HepG2 (cell line): ENCODE measurements around the gene RFC1. TPM values are rescaled to one million over a fixed set of nuclear protein-coding genes. Genes with fewer than 3 reads are reported as not detected.

Source experiments
- ATAC-seq: fragments of 200-7000 bp; cut with Tn5 transposase; 3 replicates; pipeline ENCODE4 v1.9.1; 2020; ENCODE audit warnings: mild to moderate bottlenecking, moderate library complexity
- BruUV-seq: library from RNA; stranded (reverse); fragments of 400-500 nt; replicated peaks from 2 replicates; lab custom pipeline; 2021; lab: Mats Ljungman, UMichigan
- CTCF ChIA-PET: fragments of 300-600 bp; formaldehyde crosslinking; extraction: SDS; loops from one replicate; lab custom pipeline; 2021; ENCODE audit warnings: low total read pairs, inconsistent platforms, low intra/inter-chr PET ratio; lab: Yijun Ruan, JAX
- POLR2A ChIA-PET: fragments of 350-600 bp; sonication (Branson Sonifier 250); formaldehyde crosslinking; loops from one replicate; lab custom pipeline; 2020; ENCODE audit warnings: antibody characterized with exemption, inconsistent platforms; lab: Yijun Ruan, JAX
- DNase-seq: peaks from one replicate; pipeline ENCODE4 v3.0.0-alpha.2; 2015; ENCODE audit warnings: low spot score
- FAIRE-seq: peaks from 3 replicates; lab custom pipeline; 2011; peaks lifted over from hg19 to GRCh38; lab: Jason Lieb, UNC
- H2AFZ ChIP-seq: one replicate; pipeline ENCODE4 v1.6.1; 2011; ENCODE audit warnings: low read length, inconsistent platforms
- H3K27ac ChIP-seq: fragments of 300-600 bp; 3 replicates; pipeline ENCODE4 v1.8.0; 2011; ENCODE audit warnings: mixed run types, mild to moderate bottlenecking, mixed read lengths, low read length, inconsistent platforms; ENCODE audit not compliant: insufficient read depth; ENCODE audit errors: extremely low read length
- H3K27me3 ChIP-seq, 2 experiments: fragments of 200-600 bp in 1 of 2; 2 replicates in 1 of 2; 3 replicates in 1 of 2; pipeline versions ENCODE4 v1.6.0 to v1.8.0; 2011; ENCODE audit warnings: low read length in 2 of 2, mild to moderate bottlenecking in 2 of 2, moderate library complexity in 2 of 2, inconsistent platforms in 1 of 2; ENCODE audit not compliant: insufficient read depth in 2 of 2, control insufficient read depth in 1 of 2
- H3K36me3 ChIP-seq, 2 experiments: fragments of 200-600 bp in 1 of 2; replicated peaks in 1 of 2; 2 replicates in 1 of 2; 3 replicates in 1 of 2; pipeline versions ENCODE4 v1.5.1 to v1.8.0; 2011; ENCODE audit warnings: low read length in 2 of 2, inconsistent platforms in 1 of 2; ENCODE audit not compliant: insufficient read depth in 2 of 2, control insufficient read depth in 1 of 2
- H3K4me1 ChIP-seq: 2 replicates; pipeline ENCODE4 v1.5.1; 2012; ENCODE audit warnings: low read length, inconsistent platforms; ENCODE audit not compliant: insufficient read depth
- H3K4me2 ChIP-seq: 2 replicates; pipeline ENCODE4 v1.6.0; 2011; ENCODE audit warnings: low read depth, low read length, inconsistent platforms
- H3K4me3 ChIP-seq, 3 experiments: fragments of 200-600 bp in 1 of 3; sonication (generic), shearing (Covaris generic) in 1 of 3; replicated peaks in 1 of 3; 2 replicates each; pipeline ENCODE4 v1.5.1; 2011 to 2016; ENCODE audit warnings: low read length in 3 of 3, inconsistent platforms in 2 of 3, low read depth in 2 of 3, mild to moderate bottlenecking in 2 of 3, control low read depth in 1 of 3, mixed read lengths in 1 of 3; ENCODE audit not compliant: insufficient read depth in 1 of 3
- H3K79me2 ChIP-seq: one replicate; pipeline ENCODE4 v1.6.1; 2011; ENCODE audit warnings: low read length, inconsistent platforms; ENCODE audit not compliant: insufficient read depth
- H3K9ac ChIP-seq: 2 replicates; pipeline ENCODE4 v1.6.0; 2011; ENCODE audit warnings: mild to moderate bottlenecking, low read depth, low read length, inconsistent platforms; ENCODE audit not compliant: insufficient read depth
- H3K9me3 ChIP-seq: 2 replicates; pipeline ENCODE4 v1.5.1; 2012; ENCODE audit warnings: mild to moderate bottlenecking, low read length
- H4K20me1 ChIP-seq: 2 replicates; pipeline ENCODE4 v1.6.0; 2011; ENCODE audit warnings: inconsistent platforms, mild to moderate bottlenecking, low read length, moderate library complexity; ENCODE audit not compliant: insufficient read depth
- DPF2 ChIP-seq: sonication (generic); formaldehyde crosslinking; IDR thresholded peaks from 2 replicates; pipeline ENCODE4 v1.4.0; 2020; ENCODE audit warnings: mild to moderate bottlenecking, low read depth, missing genetic modification reagents, borderline replicate concordance
- ETV6 ChIP-seq: sonication (generic); formaldehyde crosslinking; conservative IDR thresholded peaks from 2 replicates; pipeline ENCODE4 v1.4.0; 2020; ENCODE audit warnings: missing genetic modification reagents
- FOXJ3 ChIP-seq: sonication (generic); formaldehyde crosslinking; IDR thresholded peaks from 2 replicates; pipeline ENCODE4 v1.4.0; 2020; ENCODE audit warnings: missing genetic modification reagents, mild to moderate bottlenecking, borderline replicate concordance
- HOMEZ ChIP-seq: IDR thresholded peaks from 2 replicates; pipeline ENCODE4 v1.6.1; 2016; ENCODE audit warnings: low read depth
- IKZF5 ChIP-seq: IDR thresholded peaks from 2 replicates; pipeline ENCODE4 v1.6.1; 2018; ENCODE audit warnings: missing genetic modification reagents, mild to moderate bottlenecking, missing compliant biosample characterization
- NR2F1 ChIP-seq, 2 experiments: fragments of 450-650 bp in 1 of 2; formaldehyde crosslinking in 1 of 2; IDR thresholded peaks; 2 replicates each; pipeline versions ENCODE4 v1.5.0 to v1.6.1; 2016 to 2020; ENCODE audit warnings: mild to moderate bottlenecking in 1 of 2, missing compliant biosample characterization in 1 of 2, missing genetic modification reagents in 1 of 2, moderate library complexity in 1 of 2
- NR2F2 ChIP-seq: IDR thresholded peaks from 2 replicates; pipeline ENCODE4 v1.6.1; 2012; ENCODE audit warnings: low read depth, inconsistent platforms, borderline replicate concordance
- SMC3 ChIP-seq: IDR thresholded peaks from 2 replicates; pipeline ENCODE4 v1.6.1; 2011; ENCODE audit warnings: low read length, improper control_type of control experiment
- TBP ChIP-seq: sonication (generic); formaldehyde crosslinking; IDR thresholded peaks from 2 replicates; pipeline ENCODE4 v1.5.0; 2020; ENCODE audit warnings: missing genetic modification reagents
- THRA ChIP-seq: sonication (generic); formaldehyde crosslinking; IDR thresholded peaks from 2 replicates; pipeline ENCODE4 v1.4.0; 2020; ENCODE audit warnings: missing genetic modification reagents, borderline replicate concordance
- ZBTB34 ChIP-seq: sonication (generic); formaldehyde crosslinking; IDR thresholded peaks from 2 replicates; pipeline ENCODE4 v1.8.0; 2022; ENCODE audit warnings: mild to moderate bottlenecking, missing genetic modification reagents
- ZFP1 ChIP-seq: IDR thresholded peaks from 2 replicates; pipeline ENCODE4 v1.6.1; 2016
- ZNF782 ChIP-seq: sonication (generic); formaldehyde crosslinking; IDR thresholded peaks from 2 replicates; pipeline ENCODE4 v1.4.0; 2020; ENCODE audit warnings: missing genetic modification reagents, mild to moderate bottlenecking, borderline replicate concordance
- ZSCAN22 ChIP-seq: sonication (generic); formaldehyde crosslinking; IDR thresholded peaks from 2 replicates; pipeline ENCODE4 v1.4.0; 2020; ENCODE audit warnings: mild to moderate bottlenecking, missing genetic modification reagents
- ZXDC ChIP-seq: sonication (generic); formaldehyde crosslinking; IDR thresholded peaks from 2 replicates; pipeline ENCODE4 v1.5.0; 2020; ENCODE audit warnings: mild to moderate bottlenecking, missing genetic modification reagents
- WGBS: methylation state at CpG from one replicate; pipeline ENCODE4 v1.1.6; 2017; ENCODE audit warnings: low lambda C conversion rate; 5-methylcytosine and 5-hydroxymethylcytosine counted together
- in situ Hi-C: cut with HindIII; loops from 2 replicates; pipeline ENCODE4 v1.10.0; 2017; ENCODE audit warnings: low pct_unique_long_range_greater_than_20kb; ENCODE audit not compliant: extremely low pct_ligation_motif_present
- intact Hi-C: fragments of 100-400 bp; cut with micrococcal nuclease; formaldehyde crosslinking; loops from one replicate; pipeline ENCODE4 v1.10.0; 2022; ENCODE audit not compliant: unreplicated experiment
- polyA plus RNA-seq, 8 experiments: library from polyadenylated mRNA; depleted of rRNA in 3 of 8; stranded (reverse) in 7 of 8; unstranded in 1 of 8; fragments of >200 nt; fragmentation: Illumina TruSeq in 4 of 8; extraction: Trizol in 4 of 8; gene quantifications; 2 replicates each; pipeline versions ENCODE4 v1.2.1 to v1.2.3, GENCODE V29; 2011 to 2016; ENCODE audit warnings: low read depth in 4 of 8, missing spikeins in 1 of 8, mixed read lengths in 1 of 8; ENCODE audit not compliant: insufficient read depth in 1 of 8
- total RNA-seq, 5 experiments: library from RNA; depleted of rRNA; stranded (reverse); fragments of >200 nt; fragmentation: Illumina TruSeq; extraction: Trizol; gene quantifications; 2 replicates each; pipeline ENCODE4 v1.2.3, GENCODE V29; 2016; ENCODE audit warnings: low read depth in 1 of 5

The RFC1 gene
- total and polyA plus RNA-seq, 2 of the 13 experiments (the other 11 are each of a cell fraction or from before 2014, with no cell fraction given) = 15.9 to 78.8 TPM

GRCh38 chr4:39337841-39338240, 28.3 kb downstream of the RFC1 start:
- FAIRE-seq (peak; percentile 68), DNase-seq (peak; percentile 63), ATAC-seq (no peak)
- POLR2A ChIA-PET = interaction anchor here (0.7 to 1.2 kb wide), 2 partner anchors 27 to 29 kb away, joined by 3 to 4 read pairs; partner anchors contain the start of gene RFC1
- H3K27ac ChIP-seq = peak overlapping the region; percentile 53
- CTCF ChIA-PET = no interaction called here
- peak overlapping the region; percentile 9; the same call in 1 of the 2 replicates for H3K9ac ChIP-seq
- no peaks in the 10 kb centered on the region for H4K20me1 ChIP-seq
- peaks cover 85% of the 10 kb centered on the region for H3K4me1 ChIP-seq
- H3K79me2 ChIP-seq = peaks cover 83% of the 10 kb centered on the region
- H3K9me3 ChIP-seq = no peaks in the 10 kb centered on the region
- H3K4me3 ChIP-seq = peak overlapping the region in 1 of 3 experiments; percentile 25; a peak in 1 of 6 replicates
- H3K4me2 ChIP-seq = peak overlapping the region; percentile 48
- in situ Hi-C loops (no loop called here), intact Hi-C loops (no loop called here)
- 0 out of 5 replicates have a peak, but pooled peaks cover 0 to 3% of the 10 kb centered on the region in 2 experiments for H3K36me3 ChIP-seq
- H2AFZ ChIP-seq = no peak overlapping the region
- 28% methylated on average over 4 of the region's 4 CpGs for WGBS
- BruUV-seq = no TSS peak
- no peaks in the 10 kb centered on the region for H3K27me3 ChIP-seq
- TF ChIP-seq NR2F1 (CRISPR knock-in tag; IDR thresholded peaks at IDR 0.05) (peak; percentile 59 to 64; a peak in 3 of 4 replicates), SMC3 (no peak), ZFP1 (CRISPR knock-in tag) (0 out of 2 replicates have a peak, but pooled peaks have one; percentile 33), THRA (CRISPR knock-in tag) (peak; percentile 64; the same call in 1 of the 2 replicates), ETV6 (CRISPR knock-in tag) (no peak), FOXJ3 (CRISPR knock-in tag) (peak; percentile 70; the same call in 1 of the 2 replicates), ZNF782 (CRISPR knock-in tag) (no peak), IKZF5 (CRISPR knock-in tag) (no peak), DPF2 (peak; percentile 25; the same call in 1 of the 2 replicates), ZBTB34 (CRISPR knock-in tag) (0 out of 2 replicates have a peak, but pooled peaks have one; percentile 57), NR2F2 (peak; percentile 92), ZSCAN22 (CRISPR knock-in tag) (no peak), HOMEZ (peak; percentile 81; the same call in 1 of the 2 replicates), TBP (no peak), ZXDC (CRISPR knock-in tag) (no peak)
